HepG2 (cell line): ENCODE results near the gene KCTD13. TPM values are rescaled to one million over a fixed set of nuclear protein-coding genes. Genes with fewer than 3 reads are reported as not detected.

Source experiments
- CBX1 ChIP-seq: IDR thresholded peaks from one replicate; pipeline ENCODE4 v1.6.1; 2016; ENCODE audit warnings: antibody characterized with exemption, low read depth
- GATA4 ChIP-seq: sonication (generic); IDR thresholded peaks from 2 replicates; pipeline ENCODE4 v1.6.1; 2016; ENCODE audit warnings: antibody characterized with exemption, low read depth, borderline replicate concordance
- GFI1 ChIP-seq: sonication (generic); formaldehyde crosslinking; IDR thresholded peaks from 2 replicates; pipeline ENCODE4 v1.5.0; 2020; ENCODE audit warnings: missing genetic modification reagents, mild to moderate bottlenecking, borderline replicate concordance
- GMEB1 ChIP-seq: sonication (generic); formaldehyde crosslinking; IDR thresholded peaks from 2 replicates; pipeline ENCODE4 v1.5.1; 2020; ENCODE audit warnings: missing genetic modification reagents, mild to moderate bottlenecking, borderline replicate concordance
- GTF2F1 ChIP-seq: fragments of 150-350 bp; IDR thresholded peaks from 2 replicates; pipeline ENCODE4 v1.6.1; 2014; ENCODE audit warnings: low read length
- HDAC1 ChIP-seq: sonication (generic); formaldehyde crosslinking; IDR thresholded peaks from 2 replicates; pipeline ENCODE4 v1.5.1; 2020; ENCODE audit warnings: mild to moderate bottlenecking, missing genetic modification reagents
- IRF1 ChIP-seq: sonication (generic); formaldehyde crosslinking; IDR thresholded peaks from 2 replicates; pipeline ENCODE4 v1.4.0; 2020; ENCODE audit warnings: low read depth, mild to moderate bottlenecking, missing genetic modification reagents
- JDP2 ChIP-seq: sonication (generic); formaldehyde crosslinking; IDR thresholded peaks from 2 replicates; pipeline ENCODE4 v1.8.1; 2022; ENCODE audit warnings: missing genetic modification reagents, borderline replicate concordance
- KDM5A ChIP-seq: fragments of 200-600 bp; sonication (generic); IDR thresholded peaks from 2 replicates; pipeline ENCODE4 v1.7.0; 2018; ENCODE audit warnings: antibody characterized with exemption, mild to moderate bottlenecking, low read length, borderline replicate concordance
- MXD1 ChIP-seq: sonication (generic); formaldehyde crosslinking; IDR thresholded peaks from 2 replicates; pipeline ENCODE4 v1.4.0; 2020; ENCODE audit warnings: mild to moderate bottlenecking, missing genetic modification reagents
- NCOA1 ChIP-seq: sonication (generic); formaldehyde crosslinking; IDR thresholded peaks from 2 replicates; pipeline ENCODE4 v1.9.0; 2021; ENCODE audit warnings: missing genetic modification reagents
- SNAI1 ChIP-seq: sonication (generic); formaldehyde crosslinking; IDR thresholded peaks from 2 replicates; pipeline ENCODE4 v1.5.0; 2020; ENCODE audit warnings: mild to moderate bottlenecking, missing genetic modification reagents, borderline replicate concordance
- SP1 ChIP-seq, 2 experiments: fragments of 450-650 bp in 1 of 2; sonication (generic) in 1 of 2; formaldehyde crosslinking in 1 of 2; IDR thresholded peaks; 2 replicates each; pipeline versions ENCODE4 v1.4.0 to v1.6.1; 2016 to 2020; ENCODE audit warnings: missing genetic modification reagents in 1 of 2
- TERF1 ChIP-seq: sonication (generic); formaldehyde crosslinking; IDR thresholded peaks from 2 replicates; pipeline ENCODE4 v1.8.0; 2022; ENCODE audit warnings: mild to moderate bottlenecking, missing genetic modification reagents, moderate library complexity
- TSC22D2 ChIP-seq: sonication (generic); formaldehyde crosslinking; IDR thresholded peaks from 2 replicates; pipeline ENCODE4 v1.5.1; 2020; ENCODE audit warnings: missing genetic modification reagents, mild to moderate bottlenecking, borderline replicate concordance
- ZBTB7A ChIP-seq: sonication (generic); formaldehyde crosslinking; IDR thresholded peaks from 2 replicates; pipeline ENCODE4 v1.8.0; 2022; ENCODE audit warnings: mild to moderate bottlenecking, missing genetic modification reagents
- ZNF207 ChIP-seq: fragments of 450-650 bp; IDR thresholded peaks from 2 replicates; pipeline ENCODE4 v1.6.1; 2016; ENCODE audit warnings: antibody characterized with exemption, borderline replicate concordance
- ZNF234 ChIP-seq: sonication (generic); formaldehyde crosslinking; conservative IDR thresholded peaks from 2 replicates; pipeline ENCODE4 v1.5.1; 2020; ENCODE audit warnings: mild to moderate bottlenecking, missing genetic modification reagents
- ZNF280D ChIP-seq: sonication (generic); formaldehyde crosslinking; IDR thresholded peaks from 2 replicates; pipeline ENCODE4 v1.5.1; 2020; ENCODE audit warnings: mild to moderate bottlenecking, missing genetic modification reagents
- ZNF629 ChIP-seq: sonication (generic); formaldehyde crosslinking; conservative IDR thresholded peaks from 2 replicates; pipeline ENCODE4 v1.5.0; 2020; ENCODE audit warnings: missing genetic modification reagents
- ZNF737 ChIP-seq: sonication (generic); formaldehyde crosslinking; IDR thresholded peaks from 2 replicates; pipeline ENCODE4 v1.5.0; 2020; ENCODE audit warnings: missing genetic modification reagents, mild to moderate bottlenecking, borderline replicate concordance
- ZNF75D ChIP-seq: sonication (generic); formaldehyde crosslinking; IDR thresholded peaks from 2 replicates; pipeline ENCODE4 v1.8.1; 2023; ENCODE audit warnings: missing genetic modification reagents, mild to moderate bottlenecking, borderline replicate concordance
- ZNF773 ChIP-seq: sonication (generic); formaldehyde crosslinking; IDR thresholded peaks from 2 replicates; pipeline ENCODE4 v1.4.0; 2020; ENCODE audit warnings: missing genetic modification reagents, borderline replicate concordance
- polyA plus RNA-seq, 8 experiments: library from polyadenylated mRNA; depleted of rRNA in 3 of 8; stranded (reverse) in 7 of 8; unstranded in 1 of 8; fragments of >200 nt; fragmentation: Illumina TruSeq in 4 of 8; extraction: Trizol in 4 of 8; gene quantifications; 2 replicates each; pipeline versions ENCODE4 v1.2.1 to v1.2.3, GENCODE V29; 2011 to 2016; ENCODE audit warnings: low read depth in 4 of 8, missing spikeins in 1 of 8, mixed read lengths in 1 of 8; ENCODE audit not compliant: insufficient read depth in 1 of 8
- total RNA-seq, 5 experiments: library from RNA; depleted of rRNA; stranded (reverse); fragments of >200 nt; fragmentation: Illumina TruSeq; extraction: Trizol; gene quantifications; 2 replicates each; pipeline ENCODE4 v1.2.3, GENCODE V29; 2016; ENCODE audit warnings: low read depth in 1 of 5

The KCTD13 gene
- total and polyA plus RNA-seq, 2 of the 13 experiments (the other 11 are each of a cell fraction or from before 2014, with no cell fraction given): 6.3 to 14.7 TPM

GRCh38 chr16:29975134-29975538 is 49.1 kb upstream of the KCTD13 start (continued):
- TF ChIP-seq ZNF737 (CRISPR knock-in tag): no peak
- TF ChIP-seq GTF2F1: no peak
- no peak for TF ChIP-seq ZBTB7A (CRISPR knock-in tag)
- TF ChIP-seq SNAI1 (CRISPR knock-in tag): no peak
- TF ChIP-seq ZNF234: no peak
- TF ChIP-seq GFI1 (CRISPR knock-in tag): 0 out of 2 replicates have a peak, but pooled peaks have one; percentile 15
- TF ChIP-seq KDM5A: no peak
- no peak for TF ChIP-seq NCOA1 (CRISPR knock-in tag)
- no peak for TF ChIP-seq ZNF280D (CRISPR knock-in tag)
- TF ChIP-seq CBX1: no peak
- peak; percentile 99 for TF ChIP-seq ZNF629 (CRISPR knock-in tag)
- TF ChIP-seq GATA4: no peak
- no peak for TF ChIP-seq MXD1 (CRISPR knock-in tag)
- no peak for TF ChIP-seq GMEB1 (CRISPR knock-in tag)
- no peak for TF ChIP-seq ZNF773 (CRISPR knock-in tag)
- TF ChIP-seq TSC22D2 (CRISPR knock-in tag): no peak
- no peak for TF ChIP-seq TERF1 (CRISPR knock-in tag)
- no peak for TF ChIP-seq SP1 (IDR thresholded peaks at IDR 0.05)
- no peak for TF ChIP-seq SP1 (CRISPR knock-in tag; IDR thresholded peaks at IDR 0.05)
- no peak for TF ChIP-seq ZNF75D (CRISPR knock-in tag)
- TF ChIP-seq IRF1 (CRISPR knock-in tag): no peak
- TF ChIP-seq ZNF207: 0 out of 2 replicates have a peak, but pooled peaks have one; percentile 11
- no peak for TF ChIP-seq JDP2 (CRISPR knock-in tag)
- TF ChIP-seq HDAC1: 0 out of 2 replicates have a peak, but pooled peaks have one; percentile 30
